ENCODE data around the gene CATSPERB.
"Not testable (repeated sequence)": the region's sequence is repeated elsewhere in the genome, so short reads cannot be mapped to it uniquely, and the experiment has no call there.

The CATSPERB gene

DNA sequence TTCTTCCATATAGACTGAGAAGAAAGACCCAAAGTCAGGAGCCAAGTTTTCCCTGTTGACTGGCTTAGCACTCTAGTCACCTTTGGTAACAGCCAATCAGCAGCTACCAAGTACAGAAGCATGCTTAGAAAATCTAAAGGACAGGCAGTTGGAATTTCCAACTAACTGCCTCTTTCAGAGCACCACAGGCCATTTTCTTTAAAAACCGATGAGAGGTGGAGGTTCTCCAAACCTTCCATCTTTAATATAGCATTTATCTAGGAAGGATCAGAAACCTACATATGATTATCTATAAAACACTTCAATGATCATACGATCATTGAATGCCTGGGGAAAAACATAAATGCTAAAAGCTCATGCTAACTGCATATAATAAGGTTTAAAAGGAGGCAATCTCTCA, at the start of gene CATSPERB:
Gene CATSPERB (minus strand): TSS at position 101 of the 400 bp plus-strand sequence. CDS start 2,607 bp downstream, outside the sequence.
- no peak for DNase-seq

DNA sequence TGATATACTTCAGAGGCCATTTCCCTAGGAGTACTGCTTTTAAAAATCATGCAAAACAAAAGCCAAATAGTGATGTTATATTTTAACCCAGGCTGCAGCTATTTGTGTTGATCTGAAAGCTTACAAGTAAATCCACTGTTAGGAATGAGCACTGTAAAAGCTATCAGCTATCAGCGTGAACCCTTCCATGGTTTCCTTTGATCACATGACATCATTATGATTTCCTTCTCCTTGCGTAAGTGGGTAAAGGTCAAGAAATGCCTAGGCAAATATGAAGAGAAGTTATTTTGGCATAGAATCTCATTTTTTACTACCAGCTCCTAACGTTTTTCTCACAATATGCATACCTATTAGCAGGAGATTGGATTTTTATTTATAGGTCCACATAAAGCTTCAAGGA, 48.6 kb upstream of the CATSPERB start:
- DNase-seq: no peak

DNA sequence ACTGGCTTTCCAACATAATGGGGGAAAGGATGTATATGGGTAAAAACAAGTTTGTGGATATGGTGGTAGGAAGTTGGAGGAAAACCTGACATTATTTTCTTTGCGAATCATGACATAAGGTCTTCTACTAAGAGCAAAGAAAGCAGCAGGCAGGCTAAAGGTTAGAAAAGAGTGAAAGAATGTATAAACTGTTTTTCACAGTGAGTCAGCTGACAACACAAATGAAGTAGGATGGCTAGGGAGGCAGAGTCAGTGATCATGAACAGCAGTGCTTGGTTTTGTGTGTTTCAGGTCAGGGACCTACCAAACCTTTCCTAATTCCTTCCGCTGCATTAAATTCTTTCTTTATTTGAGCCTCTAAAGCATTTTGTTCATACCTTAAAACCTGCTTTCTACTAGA, 46.3 kb upstream of the CATSPERB start:
- no peak for DNase-seq

GRCh38 chr14:91774140-91775096, 42.5 kb upstream of the CATSPERB start:
- DNase-seq: no peak

GRCh38 chr14:91770185-91770584, 38.3 kb upstream of the CATSPERB start:
- no peak for DNase-seq

GRCh38 chr14:91755570-91756295, 23.8 kb upstream of the CATSPERB start:
- no peak for DNase-seq

- DNase-seq: no peak
These were observed 22.9 kb upstream of the CATSPERB start for GRCh38 chr14:91754819-91755218.

- no peak for DNase-seq
These were observed 22.3 kb upstream of the CATSPERB start for GRCh38 chr14:91754185-91754584.

- DNase-seq: no peak
These were observed 21.7 kb upstream of the CATSPERB start for GRCh38 chr14:91753501-91754128.

DNA sequence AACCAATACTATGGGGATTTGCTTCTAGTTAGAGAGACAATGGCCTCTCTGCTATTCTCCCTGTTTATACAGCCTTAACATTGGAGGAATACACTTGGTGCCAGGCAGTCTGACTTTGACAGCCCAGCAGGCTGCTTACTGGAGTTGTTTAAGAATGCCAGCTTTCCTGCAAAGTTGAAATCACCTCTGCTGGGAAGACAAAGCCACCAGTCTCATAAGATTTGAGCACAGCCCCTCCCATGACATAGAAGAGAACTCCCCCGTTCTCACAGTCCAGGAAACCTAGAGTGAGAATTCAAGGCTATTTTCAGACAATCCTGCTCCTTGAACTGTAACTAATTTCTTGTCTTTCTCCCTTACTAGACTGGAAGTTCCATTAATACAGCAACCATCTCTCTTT, 21.1 kb upstream of the CATSPERB start:
- DNase-seq: no peak

GRCh38 chr14:91751719-91752118, 19.8 kb upstream of the CATSPERB start:
- no peak for DNase-seq

- DNase-seq: no peak
These were observed 18.8 kb upstream of the CATSPERB start for GRCh38 chr14:91750634-91751198.

- DNase-seq: no peak
These were observed 18.0 kb upstream of the CATSPERB start for GRCh38 chr14:91749868-91750267.

DNA sequence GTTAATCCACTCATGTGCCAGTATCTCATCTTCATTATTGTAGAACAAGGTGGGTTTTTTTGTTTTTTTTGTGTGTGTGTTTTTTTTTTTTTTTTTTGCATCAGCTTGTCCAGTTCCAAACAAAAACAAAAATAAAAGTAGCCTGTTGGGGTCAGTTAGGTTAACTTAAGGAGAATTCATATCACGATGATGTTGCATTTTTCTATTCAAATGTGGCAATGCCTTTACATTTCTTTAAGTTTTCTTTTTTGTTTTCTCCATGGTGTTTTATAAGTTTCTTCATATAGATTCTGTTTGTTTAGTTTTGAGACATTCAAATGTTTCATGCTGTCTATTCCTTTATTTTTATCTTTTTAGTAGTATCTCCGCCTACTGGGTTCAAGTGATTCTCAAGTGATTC, 16.2 kb upstream of the CATSPERB start:
- no peak for DNase-seq

DNA sequence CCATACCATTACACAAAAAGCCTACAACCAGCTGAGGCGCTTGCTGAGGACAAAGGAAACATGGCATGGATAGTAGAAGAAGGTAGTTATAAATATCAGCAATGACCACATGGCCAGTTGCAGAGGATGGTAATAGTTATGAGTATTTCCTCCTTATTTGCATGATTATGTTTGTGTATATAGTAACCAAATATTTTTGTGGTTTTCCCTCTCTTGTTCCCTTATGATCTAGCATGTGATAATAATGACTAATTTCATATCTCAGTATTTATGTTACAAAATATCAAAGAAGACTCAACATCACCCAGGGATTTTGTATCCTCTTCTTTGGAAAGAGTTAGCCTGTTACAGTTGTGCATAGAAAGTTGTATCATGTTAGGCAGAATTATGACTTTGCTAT, 13.5 kb upstream of the CATSPERB start:
- no peak for DNase-seq

DNA sequence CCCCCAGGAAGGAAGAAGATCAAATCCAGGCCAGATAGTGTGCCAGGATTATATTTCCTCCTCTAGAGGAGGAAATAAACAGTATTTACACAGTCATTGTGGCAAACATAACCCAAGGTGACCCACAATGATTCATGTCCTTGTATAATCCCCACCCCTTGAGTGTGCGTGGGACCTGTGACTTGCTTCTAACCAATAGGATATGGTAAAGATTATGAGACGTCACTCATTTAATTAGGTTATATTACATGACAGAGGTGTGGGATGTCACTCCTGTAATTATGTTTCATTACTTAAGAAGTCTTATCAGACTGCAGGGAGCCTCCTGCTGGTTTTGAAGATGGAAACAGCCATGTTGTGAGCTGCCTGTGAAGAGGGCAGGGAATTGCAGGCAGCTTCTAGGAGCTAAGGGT, 12.2 kb upstream of the CATSPERB start:
- DNase-seq: no peak

DNA sequence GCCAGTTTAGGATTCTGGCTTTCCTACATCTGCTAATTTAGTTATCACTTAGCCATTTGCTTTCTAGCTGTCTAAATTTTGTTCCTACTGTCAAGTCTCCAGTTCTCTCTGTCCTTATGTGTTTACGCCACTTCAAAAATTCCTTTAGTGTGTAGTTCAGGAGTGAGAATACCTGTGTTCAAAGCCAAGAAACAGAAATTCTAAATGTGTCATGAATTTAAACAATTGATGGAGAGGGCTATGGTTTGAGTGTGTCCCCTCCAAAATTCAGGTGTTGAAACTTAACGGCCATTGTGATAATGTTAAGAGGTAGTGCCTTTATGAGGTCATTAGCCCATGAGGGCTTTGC, 11.4 kb upstream of the CATSPERB start:
- DNase-seq: no peak

DNA sequence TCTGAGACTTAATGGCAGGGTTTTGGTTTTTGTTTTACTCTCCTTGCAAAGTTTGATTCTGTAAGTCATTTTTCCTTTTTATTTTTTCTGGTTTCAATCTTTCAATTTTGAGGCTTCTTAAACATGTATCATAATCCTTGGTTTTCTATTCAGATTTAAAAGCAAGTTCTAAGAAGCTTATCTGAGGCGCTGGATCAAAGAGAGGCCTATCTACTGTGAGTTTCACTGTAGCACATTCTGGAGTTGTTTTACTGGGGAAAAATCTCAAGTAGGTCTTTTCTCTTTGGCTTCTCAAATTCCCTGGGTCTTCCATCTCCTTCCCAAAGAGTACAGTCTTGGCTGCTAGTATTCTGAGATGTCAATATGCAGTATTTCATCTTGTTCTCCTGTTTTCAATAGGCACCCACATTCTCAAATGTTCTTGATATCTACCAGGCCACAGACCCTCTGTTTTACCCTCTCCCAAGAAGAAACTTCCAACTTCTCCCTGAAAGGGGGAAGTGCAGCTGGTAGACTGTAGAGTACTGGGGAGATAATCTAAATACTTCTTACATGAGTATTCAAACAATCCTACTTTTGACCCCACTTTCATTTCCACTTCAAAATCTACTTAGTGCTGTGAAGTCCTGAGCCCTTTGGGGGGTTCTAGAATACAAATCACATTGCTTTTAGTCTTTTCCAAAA, 10.9 kb upstream of the CATSPERB start:
- no peak for DNase-seq

- not testable (repeated sequence) for DNase-seq
These were observed 8.0 kb upstream of the CATSPERB start for GRCh38 chr14:91739867-91740266.

DNA sequence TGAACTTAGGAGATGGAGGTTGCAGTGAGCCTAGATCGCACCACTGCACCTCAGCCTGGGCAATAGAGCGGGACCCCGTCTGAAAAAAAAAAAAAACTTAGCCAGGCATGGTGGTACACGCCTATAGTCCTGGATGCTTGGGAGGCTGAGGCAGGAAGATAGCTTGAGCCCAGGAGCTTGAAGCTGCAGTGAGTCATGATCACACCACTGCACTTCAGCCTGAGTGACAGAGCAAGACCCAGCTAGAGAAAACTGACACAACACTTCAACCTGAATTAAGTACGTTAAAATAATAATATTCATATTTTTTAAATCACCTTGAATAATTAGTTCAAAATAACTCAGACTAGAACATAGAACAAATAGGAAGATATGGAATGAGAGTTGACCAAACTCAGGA, 5.7 kb upstream of the CATSPERB start:
- no peak for DNase-seq

DNA sequence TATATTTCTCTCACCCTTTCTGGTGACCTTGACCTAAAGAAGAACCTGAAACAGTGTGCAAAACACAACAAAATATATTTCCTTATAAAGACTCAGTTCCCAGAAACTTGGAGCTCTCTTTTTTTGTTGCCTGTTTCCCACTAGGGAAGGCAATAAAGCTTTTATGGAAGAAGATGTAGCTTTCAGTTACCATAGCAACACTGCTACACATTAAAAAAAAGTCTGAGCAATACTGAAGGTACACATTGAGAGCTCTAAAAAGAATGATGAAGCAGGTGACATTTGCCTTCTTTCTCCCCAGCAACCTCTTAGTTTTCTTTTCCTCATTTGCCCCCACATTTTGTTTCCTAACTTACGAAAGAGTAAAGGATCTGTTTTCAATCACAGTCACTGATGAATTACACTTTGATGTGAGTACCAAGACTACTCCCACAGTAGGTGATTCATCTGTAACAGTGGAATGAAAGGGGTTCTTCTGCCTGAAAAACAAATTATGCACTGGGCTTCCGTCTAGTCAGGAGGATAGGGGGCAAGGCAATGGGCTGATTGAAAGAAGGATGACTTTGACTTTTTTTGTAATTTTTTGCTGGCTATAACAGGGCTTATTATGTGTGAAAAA, 1.1 kb upstream of the CATSPERB start:
- DNase-seq: no peak

- no peak for DNase-seq
These were observed 553 bp upstream of the CATSPERB start for GRCh38 chr14:91732439-91732838.

Measured in SHP77 treated with DMSO at 0.1 percent for 48 hours (cell line).